NOMO-1 treated with DMSO at 0.1 percent for 48 hours (cell line): Measurements from ENCODE around the gene MYBPHL.
A peak's percentile ranks its signal among the peaks of the same experiment; 100 is the strongest.

Source experiments
- DNase-seq: peaks from one replicate; lab custom pipeline; 2025; ENCODE audit not compliant: unreplicated experiment; lab: John Stamatoyannopoulos, UW

MYBPHL gene, protein sequence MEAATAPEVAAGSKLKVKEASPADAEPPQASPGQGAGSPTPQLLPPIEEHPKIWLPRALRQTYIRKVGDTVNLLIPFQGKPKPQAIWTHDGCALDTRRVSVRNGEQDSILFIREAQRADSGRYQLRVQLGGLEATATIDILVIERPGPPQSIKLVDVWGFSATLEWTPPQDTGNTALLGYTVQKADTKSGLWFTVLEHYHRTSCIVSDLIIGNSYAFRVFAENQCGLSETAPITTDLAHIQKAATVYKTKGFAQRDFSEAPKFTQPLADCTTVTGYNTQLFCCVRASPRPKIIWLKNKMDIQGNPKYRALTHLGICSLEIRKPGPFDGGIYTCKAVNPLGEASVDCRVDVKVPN

DNA sequence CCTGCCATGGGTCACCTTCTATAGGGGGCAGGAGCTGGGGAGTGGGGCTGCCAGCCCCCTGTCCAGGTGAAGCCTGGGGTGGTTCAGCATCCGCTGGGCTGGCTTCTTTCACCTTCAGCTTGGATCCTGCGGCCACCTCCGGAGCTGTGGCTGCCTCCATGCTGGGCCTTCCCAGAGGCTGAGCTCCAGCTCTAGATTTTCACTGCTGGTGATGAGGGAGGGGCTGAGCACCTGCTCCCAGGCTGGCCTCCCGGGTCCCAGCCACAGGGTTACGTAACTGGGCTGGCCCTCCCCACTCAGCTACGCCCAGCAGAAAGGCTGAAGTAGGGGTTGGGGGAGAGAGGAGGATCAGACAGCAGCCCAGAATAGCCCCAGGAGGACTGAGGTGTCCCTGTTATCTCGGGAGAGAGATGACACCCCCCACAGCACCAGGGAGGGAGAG is at the start of gene MYBPHL:
TSS of gene MYBPHL (minus strand) at position 180 of the 442 bp plus-strand sequence. CDS start at position 160, 20 bp downstream.
- peak; percentile 38 for DNase-seq

GRCh38 chr1:109356505-109356904 is 49.7 kb upstream of the MYBPHL start:
- no peak for DNase-seq

DNA sequence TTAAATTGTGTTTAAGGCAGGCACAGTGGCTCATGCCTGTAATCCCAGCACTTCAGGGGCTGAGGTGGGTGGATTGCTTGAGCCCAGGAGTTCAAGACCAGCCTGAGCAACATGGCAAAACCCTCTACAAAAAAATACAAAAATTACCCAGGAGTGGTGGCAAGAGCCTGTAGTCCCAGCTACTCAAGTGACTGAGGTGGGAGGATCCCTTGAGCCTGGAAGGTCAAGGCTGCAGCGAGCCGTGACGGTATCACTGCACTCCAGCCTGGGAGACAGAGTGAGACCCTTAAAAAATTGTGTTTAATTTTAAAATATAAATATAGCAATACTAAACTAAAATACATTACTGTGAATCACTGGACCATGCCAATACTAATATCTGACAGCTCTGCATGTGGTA is 48.1 kb upstream of the MYBPHL start:
- no peak for DNase-seq

DNA sequence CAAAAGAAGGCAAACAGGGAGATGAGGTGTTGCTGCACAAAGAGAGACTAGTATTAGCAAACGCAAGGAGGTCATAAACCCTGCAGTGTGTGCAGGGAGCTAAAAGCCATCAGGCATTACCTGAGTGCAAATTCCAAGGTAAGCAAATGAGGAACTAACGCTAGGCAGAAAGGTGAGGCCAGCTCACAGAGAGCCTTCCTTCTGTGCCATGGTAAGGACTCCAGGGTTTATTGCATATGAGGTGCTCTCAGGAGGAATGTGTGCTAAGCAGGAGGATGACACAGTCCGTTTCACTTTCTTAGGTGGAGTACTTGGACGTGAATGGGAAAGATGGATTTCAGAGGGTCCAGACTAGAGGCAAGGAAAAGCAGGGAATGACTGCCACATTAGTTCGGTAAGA is 44.6 kb upstream of the MYBPHL start:
- no peak for DNase-seq

- DNase-seq: no peak
Measured at GRCh38 chr1:109350655-109351054, 43.8 kb upstream of the MYBPHL start.

- no peak for DNase-seq
Measured at GRCh38 chr1:109350182-109350581, 43.4 kb upstream of the MYBPHL start.

GRCh38 chr1:109347511-109347910 is 40.7 kb upstream of the MYBPHL start:
- DNase-seq: no peak

DNA sequence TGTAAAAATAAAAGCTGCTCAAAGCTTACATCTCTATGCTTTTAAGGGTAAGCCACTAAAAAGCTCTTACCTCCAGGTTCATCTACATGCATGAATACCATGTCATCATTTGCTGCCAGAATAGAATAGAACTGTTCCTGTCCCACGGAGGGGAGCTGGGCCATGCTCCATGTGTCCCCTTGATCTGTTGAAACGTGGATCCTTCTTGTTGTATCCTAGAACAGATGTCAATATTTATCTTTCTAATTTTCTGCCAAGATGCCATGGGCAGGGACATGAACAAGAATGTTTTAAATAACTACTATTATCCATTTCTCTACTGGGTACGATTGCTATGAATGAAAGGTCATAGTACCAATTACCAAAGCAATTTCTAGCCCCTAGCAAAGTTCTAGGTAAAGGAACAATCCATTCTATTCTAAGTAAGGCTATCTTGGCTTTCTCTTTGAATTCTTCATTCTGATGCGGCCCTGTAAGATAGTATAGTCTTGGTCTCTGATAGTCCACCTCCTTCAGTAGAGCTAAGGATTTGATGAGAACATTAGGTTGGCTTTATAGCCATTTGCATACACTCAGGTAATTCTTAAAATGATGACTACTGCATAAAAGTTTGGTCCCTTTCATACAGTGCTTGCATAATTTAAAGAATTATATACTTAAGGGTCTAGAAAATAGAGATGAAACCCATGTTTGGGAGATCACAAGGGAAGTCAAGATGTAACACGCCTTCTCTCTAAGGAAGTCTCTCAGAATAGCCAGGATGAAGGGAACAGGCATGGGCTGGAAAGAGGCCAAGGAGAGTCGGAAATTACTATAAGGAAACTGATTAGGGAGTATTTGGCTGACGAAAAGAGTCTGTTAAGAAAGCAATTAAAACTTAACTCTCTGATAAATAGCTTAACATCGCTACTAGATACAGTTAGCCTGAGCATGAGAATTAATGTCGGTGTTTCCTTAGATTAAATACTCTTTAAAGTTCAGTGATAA is 35.4 kb upstream of the MYBPHL start:
- no peak for DNase-seq

GRCh38 chr1:109338608-109339007 is 31.8 kb upstream of the MYBPHL start:
- no peak for DNase-seq

DNA sequence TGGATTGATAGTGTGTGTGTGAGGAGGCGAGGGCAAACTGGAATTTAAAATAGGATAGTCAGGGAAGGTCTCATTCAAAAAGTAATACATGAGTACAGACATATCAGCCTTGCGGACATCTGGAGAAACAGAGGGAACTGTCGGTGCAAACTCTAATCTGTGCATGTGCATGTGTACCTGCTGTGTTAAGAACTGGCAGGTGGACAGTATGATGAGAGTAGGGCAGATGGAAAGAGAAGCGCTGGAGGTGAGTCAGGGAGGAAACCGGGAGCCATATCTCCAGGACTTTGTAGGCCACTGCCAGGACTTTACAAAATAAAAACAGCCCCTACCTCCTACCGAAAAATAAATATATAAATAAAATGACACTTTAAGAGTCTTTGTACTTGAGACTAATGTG is 31.3 kb upstream of the MYBPHL start:
- no peak for DNase-seq

DNA sequence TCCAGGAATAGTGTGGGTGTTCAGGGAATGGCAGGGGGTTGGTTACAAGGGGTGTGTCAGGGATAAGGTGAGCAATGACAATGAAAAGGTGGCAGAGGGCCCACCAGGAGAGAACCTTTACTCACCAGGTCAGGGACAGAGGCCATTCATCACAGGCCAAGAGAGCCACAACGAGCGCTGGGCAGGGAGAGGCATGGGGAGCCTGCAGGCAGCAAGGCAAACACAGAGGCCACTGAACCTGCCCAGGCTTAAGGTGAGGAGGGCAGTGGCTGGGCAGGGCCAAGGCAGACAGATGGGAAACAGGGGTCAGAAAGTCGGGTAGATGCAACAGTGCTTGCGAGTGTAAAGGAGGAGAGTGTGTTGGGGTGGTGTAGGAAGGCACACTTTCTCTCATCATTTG is 28.3 kb upstream of the MYBPHL start:
- DNase-seq: no peak

DNA sequence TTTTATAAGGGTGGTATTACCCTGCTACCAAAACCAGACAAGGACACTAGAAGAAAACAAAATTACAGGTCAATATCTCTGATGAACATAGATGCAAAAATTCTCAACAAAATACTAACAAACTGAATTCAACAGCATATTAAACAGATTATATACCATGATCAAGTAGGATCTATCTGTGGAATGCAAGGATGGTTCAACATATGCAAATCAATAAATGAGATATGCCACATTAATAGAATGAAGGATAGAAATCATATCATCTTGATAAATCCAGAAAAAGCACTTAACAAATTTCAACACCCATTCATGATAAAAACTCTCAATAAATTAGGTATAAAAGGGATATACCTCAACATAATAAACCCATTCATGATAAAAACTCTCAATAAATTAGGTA is 24.3 kb upstream of the MYBPHL start:
- no peak for DNase-seq

GRCh38 chr1:109327285-109327684 is 20.5 kb upstream of the MYBPHL start:
- no peak for DNase-seq

DNA sequence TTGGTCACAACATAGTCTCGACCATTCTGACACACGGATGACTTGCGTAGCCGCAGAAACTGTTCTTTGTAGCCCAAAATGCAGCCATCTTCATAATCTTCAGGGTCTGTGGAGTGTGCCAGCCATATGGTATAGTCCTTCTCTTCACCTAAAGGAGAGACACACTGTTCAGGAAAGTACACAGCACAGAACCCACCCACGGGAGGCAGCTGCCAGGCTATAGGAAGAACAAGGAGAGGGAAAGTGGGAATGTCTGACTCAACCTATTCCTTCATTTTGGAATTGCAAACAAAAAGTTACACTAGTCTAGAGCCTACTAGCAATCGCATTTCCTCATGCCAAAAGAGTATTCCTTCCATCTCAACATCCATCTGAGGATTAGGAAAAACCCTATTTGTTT is 16.2 kb upstream of the MYBPHL start:
- no peak for DNase-seq

DNA sequence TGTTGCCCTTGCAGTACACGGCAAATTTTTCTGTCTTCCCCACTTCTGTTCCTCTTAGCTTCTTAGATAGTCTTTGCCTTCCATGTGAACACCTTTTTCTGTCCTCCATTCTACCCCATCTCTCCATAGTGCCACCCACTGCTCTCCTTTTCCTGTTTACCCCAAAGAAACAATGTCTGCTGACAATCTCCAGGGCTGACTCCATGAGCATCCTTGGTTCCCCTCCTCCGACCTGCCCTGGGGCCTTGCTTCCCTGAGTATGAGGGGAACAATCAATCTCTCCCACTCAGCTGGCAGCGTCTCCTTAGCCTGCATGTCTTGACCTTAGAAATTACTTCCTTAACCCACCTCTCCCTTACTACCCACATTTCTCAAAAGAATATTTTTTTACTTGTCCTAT is 12.3 kb upstream of the MYBPHL start:
- DNase-seq: no peak

- DNase-seq: no peak
Measured at GRCh38 chr1:109316506-109316905, 9.7 kb upstream of the MYBPHL start.

DNA sequence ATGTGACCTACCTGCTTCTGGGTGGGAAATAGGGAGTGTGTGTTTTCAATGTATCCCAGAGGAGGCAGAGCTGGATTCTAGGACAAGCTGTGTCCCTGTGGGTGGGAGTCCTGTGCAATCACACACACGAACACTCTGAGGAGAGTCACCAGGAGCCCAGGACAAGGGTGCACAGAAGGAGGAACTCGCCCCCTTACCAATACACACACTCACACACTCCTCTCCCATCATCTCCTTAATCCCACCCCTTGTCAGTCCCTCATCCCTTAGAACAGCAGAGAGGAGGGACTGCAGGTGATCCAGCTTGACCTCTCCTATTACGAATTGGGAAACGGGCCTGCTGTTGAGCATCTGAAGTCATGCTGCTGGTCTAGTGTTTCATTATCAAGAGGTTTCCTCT is 8.5 kb upstream of the MYBPHL start:
- no peak for DNase-seq

GRCh38 chr1:109314795-109315194 is 8.0 kb upstream of the MYBPHL start:
- peak; percentile 4 for DNase-seq

- peak; percentile 34 for DNase-seq
Measured at GRCh38 chr1:109312978-109313775, 6.4 kb upstream of the MYBPHL start.

DNA sequence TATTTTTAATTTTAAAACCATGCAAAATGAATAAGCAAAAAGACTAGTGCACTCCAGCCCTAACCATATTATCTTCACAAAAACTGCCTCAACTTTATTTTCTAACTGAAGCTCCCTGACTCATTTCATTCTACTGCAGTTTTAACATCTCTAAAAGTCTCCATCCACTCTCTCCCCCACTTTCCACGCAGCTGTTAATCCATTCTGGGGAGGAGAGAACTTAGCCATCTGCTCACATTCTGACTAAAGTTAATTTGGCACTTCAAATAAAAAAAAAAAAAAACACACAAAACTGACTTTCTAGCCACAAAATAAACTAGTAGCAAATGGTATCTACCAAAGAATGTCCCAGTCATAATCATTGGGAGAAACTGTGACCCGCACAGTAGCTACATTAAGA is 5.4 kb upstream of the MYBPHL start:
- no peak for DNase-seq

- DNase-seq: no peak
Measured at GRCh38 chr1:109309347-109309746, 2.5 kb upstream of the MYBPHL start.
